IPS DF 6.9 (cell line): Measurements from ENCODE around the gene CEACAM20.

Experiments
- DNase-seq: peaks from one replicate; pipeline ENCODE4 v3.0.0-alpha.2; 2013; ENCODE audit warnings: low read depth, low spot score
- H3K27ac ChIP-seq: one replicate; pipeline ENCODE4 v1.5.1; 2013; ENCODE audit warnings: low read length, control low read depth
- H3K27me3 ChIP-seq: 2 replicates; pipeline ENCODE4 v1.6.1; 2013; ENCODE audit warnings: mild to moderate bottlenecking, low read length; ENCODE audit not compliant: control insufficient read depth, insufficient read depth
- H3K36me3 ChIP-seq: 2 replicates; pipeline ENCODE4 v1.6.1; 2013; ENCODE audit warnings: low read length; ENCODE audit not compliant: control insufficient read depth, insufficient read depth
- H3K4me1 ChIP-seq: 2 replicates; pipeline ENCODE4 v1.6.1; 2013; ENCODE audit warnings: low read length; ENCODE audit not compliant: control insufficient read depth, insufficient read depth
- H3K4me3 ChIP-seq: 2 replicates; pipeline ENCODE4 v1.5.1; 2013; ENCODE audit warnings: mild to moderate bottlenecking, low read length
- H3K9me3 ChIP-seq: 2 replicates; pipeline ENCODE4 v1.6.1; 2013; ENCODE audit warnings: low read length, inconsistent platforms; ENCODE audit not compliant: control insufficient read depth, insufficient read depth
- WGBS: extraction: QIAGEN DNeasy Blood & Tissue Kit; methylation state at CpG from one replicate; pipeline ENCODE4 v1.1.7; 2013; ENCODE audit warnings: mixed read lengths, missing lambda C conversion rate; ENCODE audit not compliant: insufficient read length, insufficient coverage; 5-methylcytosine and 5-hydroxymethylcytosine counted together

Gene CEACAM20

GRCh38 chr19:44525721-44526430, 3.6 kb downstream of the CEACAM20 start:
- no peak for DNase-seq
- Histone ChIP-seq H3K36me3 (no peaks in the 10 kb centered on the region), H3K27ac (no peak overlapping the region), H3K9me3 (no peaks in the 10 kb centered on the region; the same call in 1 of the 2 replicates), H3K4me1 (no peaks in the 10 kb centered on the region), H3K27me3 (peaks cover 2% of the 10 kb centered on the region; the same call in 1 of the 2 replicates), H3K4me3 (no peak overlapping the region)
- WGBS = no CpG with 5 or more reads among the region's 4 CpGs

GRCh38 chr19:44521370-44521769, 8.1 kb downstream of the CEACAM20 start:
- 100% methylated on average over 2 of the region's 2 CpGs for WGBS
- DNase-seq = no peak
- H3K4me3 ChIP-seq = no peak overlapping the region
- H3K27me3 ChIP-seq = peaks cover 2% of the 10 kb centered on the region; the same call in 1 of the 2 replicates
- no peaks in the 10 kb centered on the region for H3K9me3 ChIP-seq
- H3K4me1 ChIP-seq = no peaks in the 10 kb centered on the region
- no peak overlapping the region for H3K27ac ChIP-seq
- H3K36me3 ChIP-seq = no peaks in the 10 kb centered on the region

- Histone ChIP-seq H3K9me3 (no peaks in the 10 kb centered on the region), H3K36me3 (no peaks in the 10 kb centered on the region), H3K4me1 (no peaks in the 10 kb centered on the region), H3K27me3 (peaks cover 2% of the 10 kb centered on the region; the same call in 1 of the 2 replicates), H3K27ac (no peak overlapping the region), H3K4me3 (no peak overlapping the region)
- WGBS = no CpG with 5 or more reads among the region's 7 CpGs
- DNase-seq = no peak
Measured at GRCh38 chr19:44517146-44517545, 12.3 kb downstream of the CEACAM20 start.

- no CpG with 5 or more reads among the region's 1 CpG for WGBS
- Histone ChIP-seq H3K9me3 (no peaks in the 10 kb centered on the region), H3K36me3 (no peaks in the 10 kb centered on the region), H3K27me3 (no peaks in the 10 kb centered on the region), H3K4me3 (no peak overlapping the region), H3K4me1 (no peaks in the 10 kb centered on the region), H3K27ac (no peak overlapping the region)
- no peak for DNase-seq
Measured at GRCh38 chr19:44515907-44516306, 13.6 kb downstream of the CEACAM20 start.

- WGBS = no CpG with 5 or more reads among the region's 3 CpGs
Measured at GRCh38 chr19:44515031-44515430, 14.4 kb downstream of the CEACAM20 start.

GRCh38 chr19:44512326-44513298, 16.9 kb downstream of the CEACAM20 start:
- WGBS = no CpG with 5 or more reads among the region's 12 CpGs

More at GRCh38 chr19:44515031-44515430, 14.4 kb downstream of the CEACAM20 start:
- no peak for DNase-seq
- Histone ChIP-seq H3K9me3 (no peaks in the 10 kb centered on the region), H3K27ac (no peak overlapping the region), H3K36me3 (no peaks in the 10 kb centered on the region), H3K4me1 (no peaks in the 10 kb centered on the region), H3K27me3 (no peaks in the 10 kb centered on the region), H3K4me3 (no peak overlapping the region)

GRCh38 chr19:44509478-44509877, 20.0 kb downstream of the CEACAM20 start:
- Histone ChIP-seq H3K4me1 (no peaks in the 10 kb centered on the region), H3K27me3 (no peaks in the 10 kb centered on the region), H3K27ac (no peak overlapping the region), H3K9me3 (no peaks in the 10 kb centered on the region), H3K4me3 (no peak overlapping the region), H3K36me3 (no peaks in the 10 kb centered on the region)
- DNase-seq = no peak

More at GRCh38 chr19:44512326-44513298, 16.9 kb downstream of the CEACAM20 start:
- Histone ChIP-seq H3K36me3 (no peaks in the 10 kb centered on the region), H3K4me1 (no peaks in the 10 kb centered on the region), H3K9me3 (no peaks in the 10 kb centered on the region), H3K27ac (no peak overlapping the region), H3K27me3 (no peaks in the 10 kb centered on the region), H3K4me3 (no peak overlapping the region)
- no peak for DNase-seq

GRCh38 chr19:44499962-44500949, 29.2 kb downstream of the CEACAM20 start, which contains the start of gene ZNF180:
Gene ZNF180, minus strand, starts transcription at chr19:44500522. Its CDS starts 3,188 bp downstream, at chr19:44497334.
- Histone ChIP-seq H3K4me3 (peak within 1 kb of the TSS; percentile 88; the same call in 1 of the 2 replicates), H3K36me3 (peaks cover 4% of the 10 kb centered on the region), H3K27me3 (no peaks in the 10 kb centered on the region), H3K9me3 (peaks cover 1% of the 10 kb centered on the region; the same call in 1 of the 2 replicates), H3K4me1 (peaks cover 1% of the 10 kb centered on the region; the same call in 1 of the 2 replicates), H3K27ac (no peak within 1 kb of the TSS)
- peak; percentile 93 for DNase-seq
- no CpG with 5 or more reads among the region's 78 CpGs for WGBS

- Histone ChIP-seq H3K9me3 (peaks cover 1% of the 10 kb centered on the region; the same call in 1 of the 2 replicates), H3K27ac (no peak overlapping the region), H3K4me3 (peak overlapping the region; percentile 88; the same call in 1 of the 2 replicates), H3K36me3 (peaks cover 8% of the 10 kb centered on the region), H3K4me1 (peaks cover 1% of the 10 kb centered on the region; the same call in 1 of the 2 replicates), H3K27me3 (no peaks in the 10 kb centered on the region)
- no peak for DNase-seq
- WGBS = no CpG with 5 or more reads among the region's 6 CpGs
Measured at GRCh38 chr19:44499559-44499958, 29.9 kb downstream of the CEACAM20 start.
